Thyroid gland (tissue), 4 donors: ENCODE data around the gene ZNF835. TPM values are rescaled to one million over a fixed set of nuclear protein-coding genes. Genes with fewer than 3 reads are reported as not detected.

Experiments
- DNase-seq, 2 donors: peaks; one replicate each; pipeline ENCODE4 v3.0.0-alpha.2; 2019
- H3K27ac ChIP-seq, 3 donors: fragments of 200-600 bp; sonication (generic); 1 replicate in 2 of 3; 2 replicates in 1 of 3; pipeline ENCODE4 v1.5.1; 2016 to 2019; ENCODE audit warnings: mild to moderate bottlenecking in 1 of 3, moderate library complexity in 1 of 3
- H3K27me3 ChIP-seq: fragments of 200-600 bp; sonication (generic); one replicate; pipeline ENCODE4 v1.5.1; 2019
- H3K36me3 ChIP-seq, 2 donors: fragments of 200-600 bp; sonication (generic); one replicate each; pipeline ENCODE4 v1.5.1; 2016 to 2019
- H3K4me1 ChIP-seq, 2 donors: fragments of 200-600 bp; sonication (generic); one replicate each; pipeline ENCODE4 v1.5.1; 2017 to 2019
- H3K4me3 ChIP-seq, 3 donors: fragments of 200-600 bp; sonication (generic); replicated peaks in 1 of 3; 1 replicate in 2 of 3; 2 replicates in 1 of 3; pipeline ENCODE4 v1.5.1; 2016; ENCODE audit warnings: mild to moderate bottlenecking in 1 of 3
- H3K9me3 ChIP-seq: fragments of 200-600 bp; sonication (generic); one replicate; pipeline ENCODE4 v1.5.1; 2017
- CTCF ChIP-seq, 6 experiments: fragments of 200-600 bp in 3 of 6; fragments of 450-650 bp in 3 of 6; sonication (generic) in 3 of 6; IDR thresholded peaks; one replicate each; pipeline ENCODE4 v1.5.1; 2016 to 2019; ENCODE audit warnings: antibody characterized with exemption in 6 of 6, mild to moderate bottlenecking in 2 of 6, inconsistent platforms in 1 of 6, moderate library complexity in 1 of 6
- POLR2A ChIP-seq, 2 donors: fragments of 450-650 bp; IDR thresholded peaks; one replicate each; pipeline ENCODE4 v1.6.1; 2017; ENCODE audit warnings: antibody characterized with exemption in 2 of 2, mild to moderate bottlenecking in 2 of 2, moderate library complexity in 1 of 2
- WGBS, 2 donors: methylation state at CpG; one replicate each; pipeline ENCODE4 v1.1.5; 2017; 5-methylcytosine and 5-hydroxymethylcytosine counted together
- intact Hi-C: fragments of 100-400 bp; cut with DNase I; formaldehyde crosslinking; loops from one replicate; pipeline ENCODE4 v1.15.1; 2023
- total RNA-seq, 4 donors: library from RNA; depleted of rRNA; stranded (reverse); fragments of >200 nt; gene quantifications; one replicate each; pipeline ENCODE4 v1.2.3, GENCODE V29; 2016

Gene ZNF835
- total RNA-seq, 4 donors from 2014 or later: 6.8 to 12.3 (median 8.7) TPM

GRCh38 chr19:56633021-56633420 lies 38.5 kb downstream of the ZNF835 start:
- Histone ChIP-seq H3K4me1 (no peaks in the 10 kb centered on the region), H3K4me3 (no peak overlapping the region), H3K27ac (no peak overlapping the region), H3K36me3 (no peaks in the 10 kb centered on the region), H3K27me3 (no peaks in the 10 kb centered on the region), H3K9me3 (no peaks in the 10 kb centered on the region)
- DNase-seq: no peak
- WGBS, 2 donors: 23 to 32% methylated on average over 1 of the region's 1 CpG
- no peak for TF ChIP-seq CTCF (IDR thresholded peaks at IDR 0.05)
- TF ChIP-seq POLR2A (IDR thresholded peaks at IDR 0.05): no peak
- intact Hi-C loops: no loop called here

GRCh38 chr19:56625708-56626107 lies 45.8 kb downstream of the ZNF835 start:
- no peak overlapping the region for H3K27ac ChIP-seq
- intact Hi-C loops: no loop called here
- H3K4me1 ChIP-seq: no peaks in the 10 kb centered on the region
- no peak for DNase-seq
- TF ChIP-seq POLR2A (IDR thresholded peaks at IDR 0.05) (no peak), CTCF (IDR thresholded peaks at IDR 0.05) (no peak)
- H3K4me3 ChIP-seq: no peak overlapping the region
- no peaks in the 10 kb centered on the region for H3K9me3 ChIP-seq
- 93 to 98% methylated on average over 9 of the region's 9 CpGs for WGBS, 2 donors
- H3K36me3 ChIP-seq: peaks cover 8 to 19% of the 10 kb centered on the region in 2 donors
- H3K27me3 ChIP-seq: no peaks in the 10 kb centered on the region

DNA sequence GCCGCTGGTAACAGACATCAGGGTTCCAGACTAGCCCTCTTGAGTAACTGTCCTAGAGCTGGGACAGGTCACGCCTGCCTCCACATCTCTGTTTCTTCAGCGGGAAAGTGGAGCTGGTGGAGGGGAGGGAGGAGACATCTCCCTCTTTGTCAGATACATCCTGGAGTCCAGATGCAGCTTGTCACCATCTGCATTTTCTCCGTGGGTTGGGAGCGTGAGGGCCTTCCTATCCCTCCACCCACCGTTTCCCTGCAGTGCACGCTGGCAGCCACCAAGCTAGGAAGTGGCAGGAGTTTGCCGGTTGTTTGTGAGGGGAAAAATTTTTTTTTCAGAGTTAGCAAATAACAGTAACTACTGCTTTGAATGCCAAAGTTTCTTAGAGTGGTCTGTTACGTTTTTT lies 48.6 kb downstream of the ZNF835 start:
- Histone ChIP-seq H3K27me3 (no peaks in the 10 kb centered on the region), H3K4me3 (no peak overlapping the region), H3K36me3 (peaks cover 8 to 19% of the 10 kb centered on the region in 2 donors), H3K27ac (no peak overlapping the region), H3K4me1 (no peaks in the 10 kb centered on the region), H3K9me3 (no peaks in the 10 kb centered on the region)
- TF ChIP-seq CTCF (IDR thresholded peaks at IDR 0.05) (no peak), POLR2A (IDR thresholded peaks at IDR 0.05) (no peak)
- no peak for DNase-seq
- intact Hi-C loops: no loop called here
- 86 to 87% methylated on average over 9 of the region's 9 CpGs for WGBS, 2 donors

GRCh38 chr19:56622374-56622773 lies 49.2 kb downstream of the ZNF835 start:
- Histone ChIP-seq H3K4me1 (no peaks in the 10 kb centered on the region), H3K4me3 (no peak overlapping the region), H3K27ac (no peak overlapping the region), H3K27me3 (no peaks in the 10 kb centered on the region), H3K36me3 (peaks cover 8 to 19% of the 10 kb centered on the region in 2 donors), H3K9me3 (no peaks in the 10 kb centered on the region)
- no peak for DNase-seq
- 89 to 95% methylated on average over 33 to 37 of the region's 37 CpGs for WGBS, 2 donors
- intact Hi-C loops: no loop called here
- TF ChIP-seq CTCF (IDR thresholded peaks at IDR 0.05): no peak
- no peak for TF ChIP-seq POLR2A (IDR thresholded peaks at IDR 0.05)

DNA sequence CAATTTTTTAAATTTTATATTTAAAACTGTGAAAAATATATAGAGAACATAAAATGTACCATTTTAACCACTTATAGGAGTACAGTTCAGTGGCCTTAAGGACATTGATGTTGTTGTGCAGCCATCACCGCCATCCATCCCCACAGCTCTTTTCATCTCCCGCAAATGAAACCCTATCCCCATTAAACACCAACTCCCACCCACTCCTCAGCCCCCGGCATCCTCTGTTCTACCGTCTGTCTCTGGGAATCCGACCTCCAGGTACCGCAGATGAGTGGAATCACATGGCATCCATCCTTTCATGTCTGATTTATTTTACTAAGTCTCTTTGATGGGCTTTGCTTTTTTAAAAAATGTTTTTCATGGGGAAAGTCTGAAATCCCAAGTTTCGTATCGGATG lies 52.4 kb downstream of the ZNF835 start:
- WGBS, 2 donors: 78% methylated on average over 8 of the region's 8 CpGs

More for the DNA sequence above, 52.4 kb downstream of the ZNF835 start:
- DNase-seq: no peak
- intact Hi-C loops: no loop called here
- Histone ChIP-seq H3K27me3 (no peaks in the 10 kb centered on the region), H3K4me3 (no peak overlapping the region), H3K27ac (no peak overlapping the region), H3K9me3 (no peaks in the 10 kb centered on the region), H3K4me1 (no peaks in the 10 kb centered on the region), H3K36me3 (peaks cover 8 to 14% of the 10 kb centered on the region in 2 donors)
- no peak for TF ChIP-seq POLR2A (IDR thresholded peaks at IDR 0.05)
- TF ChIP-seq CTCF (IDR thresholded peaks at IDR 0.05): no peak
